WTC11 (cell line): ENCODE measurements around the gene ARHGAP23. TPM values are rescaled to one million over a fixed set of nuclear protein-coding genes. Genes with fewer than 3 reads are reported as not detected.

ENCODE experiments used
- ATAC-seq: fragments of 200-7000 bp; cut with Tn5 transposase; 2 replicates; pipeline ENCODE4 v1.10.0; 2021; ENCODE audit warnings: mild to moderate bottlenecking, moderate library complexity
- CTCF ChIA-PET: fragments of 300-600 bp; sonication (Branson Sonifier 250); formaldehyde crosslinking; loops from one replicate; lab custom pipeline; 2021; ENCODE audit warnings: antibody characterized with exemption; lab: Charles Lee
- POLR2A ChIA-PET: fragments of 350-600 bp; sonication (Branson Sonifier 250); formaldehyde crosslinking; loops from one replicate; lab custom pipeline; 2021; ENCODE audit warnings: antibody characterized with exemption; lab: Charles Lee
- DNase-seq: peaks from one replicate; pipeline ENCODE4 v3.0.0; 2021; ENCODE audit warnings: low spot score
- H3K27ac Mint-ChIP-seq: 2 replicates; pipeline ENCODE4 v1.8.0; 2021; ENCODE audit warnings: mixed read lengths
- H3K27me3 Mint-ChIP-seq: 2 replicates; pipeline ENCODE4 v1.8.0; 2021; ENCODE audit warnings: low read depth, mild to moderate bottlenecking, moderate library complexity, mixed read lengths
- H3K36me3 Mint-ChIP-seq: 2 replicates; pipeline ENCODE4 v1.8.0; 2021; ENCODE audit warnings: mixed read lengths
- H3K4me1 Mint-ChIP-seq: 2 replicates; pipeline ENCODE4 v1.8.0; 2022; ENCODE audit warnings: mixed read lengths
- H3K4me3 Mint-ChIP-seq: 2 replicates; pipeline ENCODE4 v1.8.0; 2021; ENCODE audit warnings: mild to moderate bottlenecking, moderate library complexity, mixed read lengths
- H3K9me3 Mint-ChIP-seq: 2 replicates; pipeline ENCODE4 v1.8.0; 2021; ENCODE audit warnings: mixed read lengths
- FOXJ3 ChIP-seq: sonication (generic); formaldehyde crosslinking; IDR thresholded peaks from 2 replicates; pipeline ENCODE4 v1.9.0; 2021; ENCODE audit warnings: missing genetic modification reagents, mild to moderate bottlenecking, borderline replicate concordance
- GTF2I ChIP-seq: fragments of 250-450 bp; sonication (Bioruptor Pico); conservative IDR thresholded peaks from 2 replicates; pipeline ENCODE4 v1.4.0; 2021; ENCODE audit warnings: mild to moderate bottlenecking
- IRF1 ChIP-seq: sonication (generic); formaldehyde crosslinking; IDR thresholded peaks from 2 replicates; pipeline ENCODE4 v1.8.0; 2023; ENCODE audit warnings: missing genetic modification reagents
- MYBL2 ChIP-seq: sonication (generic); formaldehyde crosslinking; IDR thresholded peaks from 2 replicates; pipeline ENCODE4 v1.8.1; 2023; ENCODE audit warnings: mild to moderate bottlenecking, moderate library complexity, missing genetic modification reagents
- NFYB ChIP-seq: sonication (generic); formaldehyde crosslinking; conservative IDR thresholded peaks from 2 replicates; pipeline ENCODE4 v1.8.0; 2022; ENCODE audit warnings: low read depth, missing genetic modification reagents
- RORB ChIP-seq: fragments of 250-450 bp; sonication (Bioruptor Pico); IDR thresholded peaks from 2 replicates; pipeline ENCODE4 v1.9.0; 2021; ENCODE audit warnings: mild to moderate bottlenecking
- TEAD1 ChIP-seq: sonication (generic); formaldehyde crosslinking; IDR thresholded peaks from 2 replicates; pipeline ENCODE4 v1.8.0; 2022; ENCODE audit warnings: mild to moderate bottlenecking, missing genetic modification reagents
- TEAD4 ChIP-seq: sonication (generic); formaldehyde crosslinking; IDR thresholded peaks from 2 replicates; pipeline ENCODE4 v1.8.0; 2022; ENCODE audit warnings: mild to moderate bottlenecking, missing genetic modification reagents
- USF1 ChIP-seq: sonication (generic); formaldehyde crosslinking; IDR thresholded peaks from 2 replicates; pipeline ENCODE4 v1.8.0; 2022; ENCODE audit warnings: mild to moderate bottlenecking, missing genetic modification reagents
- ZMAT4 ChIP-seq: fragments of 250-450 bp; sonication (Bioruptor Pico); IDR thresholded peaks from 2 replicates; pipeline ENCODE4 v1.9.0; 2021; ENCODE audit warnings: mild to moderate bottlenecking
- ZNF281 ChIP-seq: sonication (generic); formaldehyde crosslinking; IDR thresholded peaks from 2 replicates; pipeline ENCODE4 v1.8.0; 2023; ENCODE audit warnings: mild to moderate bottlenecking, missing genetic modification reagents
- ZNF671 ChIP-seq: fragments of 250-450 bp; sonication (Bioruptor Pico); IDR thresholded peaks from 2 replicates; pipeline ENCODE4 v1.8.0; 2021; ENCODE audit warnings: mild to moderate bottlenecking
- ZSCAN18 ChIP-seq: fragments of 250-450 bp; sonication (Bioruptor Pico); IDR thresholded peaks from 2 replicates; pipeline ENCODE4 v2.1.2; 2022; ENCODE audit warnings: mild to moderate bottlenecking, moderate library complexity
- total RNA-seq: library from RNA; stranded (reverse); gene quantifications from 3 replicates; pipeline ENCODE4 v1.2.3, GENCODE V29; 2021

The ARHGAP23 gene
- total RNA-seq, 1 experiment from 2014 or later, result 66.0 TPM

- POLR2A ChIA-PET, result interaction anchor here (0.8 kb wide), 1 partner anchor 17 kb away, joined by 3 read pairs; no protein-coding TSS in a partner anchor
- ATAC-seq (no peak), DNase-seq (no peak)
- Mint-ChIP-seq H3K27ac (no peak overlapping the region), H3K27me3 (peaks cover 13% of the 10 kb centered on the region), H3K9me3 (no peaks in the 10 kb centered on the region), H3K4me1 (peaks cover 18% of the 10 kb centered on the region), H3K4me3 (no peak overlapping the region), H3K36me3 (no peaks in the 10 kb centered on the region)
- CTCF ChIA-PET, result interaction anchor here (0.6 to 19.6 kb wide), 4 partner anchors 15 to 108 kb away, joined by 3 to 341 read pairs (median 4); no protein-coding TSS in a partner anchor
- TF ChIP-seq ZMAT4 (CRISPR knock-in tag) (no peak), RORB (no peak), NFYB (CRISPR knock-in tag) (no peak), MYBL2 (CRISPR knock-in tag) (no peak), ZNF281 (no peak), TEAD1 (CRISPR knock-in tag) (no peak), ZNF671 (no peak), ZSCAN18 (no peak), FOXJ3 (CRISPR knock-in tag) (no peak), GTF2I (CRISPR knock-in tag) (no peak), TEAD4 (CRISPR knock-in tag) (no peak), USF1 (CRISPR knock-in tag) (no peak), IRF1 (CRISPR knock-in tag) (no peak)
Observed at GRCh38 chr17:38541281-38541680, 113.0 kb downstream of the ARHGAP23 start.

GRCh38 chr17:38542286-38542685, 114.0 kb downstream of the ARHGAP23 start:
- no peak overlapping the region for H3K4me3 Mint-ChIP-seq
- H3K9me3 Mint-ChIP-seq, result no peaks in the 10 kb centered on the region
- ChIA-PET POLR2A (interaction anchor here (0.9 kb wide), 1 partner anchor 16 kb away, joined by 3 read pairs; no protein-coding TSS in a partner anchor), CTCF (interaction anchor here (0.5 to 19.6 kb wide), 10 partner anchors 14 to 131 kb away, joined by 3 to 341 read pairs (median 3); no protein-coding TSS in a partner anchor)
- no peak for ATAC-seq
- no peak for DNase-seq
- no peak overlapping the region for H3K27ac Mint-ChIP-seq
- peaks cover 18% of the 10 kb centered on the region for H3K4me1 Mint-ChIP-seq
- H3K27me3 Mint-ChIP-seq, result peaks cover 6% of the 10 kb centered on the region
- H3K36me3 Mint-ChIP-seq, result no peaks in the 10 kb centered on the region
- no peak for TF ChIP-seq ZNF281
- TF ChIP-seq, all 79 proteins: peak for 0
